K562 (cell line): ENCODE data around the gene PLEKHG4B.

ENCODE experiments used
- MAFF ChIP-seq: IDR thresholded peaks from 2 replicates; pipeline ENCODE4 v1.6.1; 2012; ENCODE audit warnings: low read length, improper control_type of control experiment
- TF ChIP-seq, protein P1 (sequence below): fragments of 450-650 bp; IDR thresholded peaks from 2 replicates; pipeline ENCODE4 v1.6.1; 2017; ENCODE audit warnings: mild to moderate bottlenecking, moderate library complexity
- TF ChIP-seq, protein P2 (sequence below): fragments of 250-450 bp; sonication (Bioruptor Pico); IDR thresholded peaks from 2 replicates; pipeline ENCODE4 v1.8.0; 2021; ENCODE audit warnings: borderline replicate concordance, mild to moderate bottlenecking, moderate library complexity; ENCODE audit not compliant: poor library complexity, severe bottlenecking

DNA sequence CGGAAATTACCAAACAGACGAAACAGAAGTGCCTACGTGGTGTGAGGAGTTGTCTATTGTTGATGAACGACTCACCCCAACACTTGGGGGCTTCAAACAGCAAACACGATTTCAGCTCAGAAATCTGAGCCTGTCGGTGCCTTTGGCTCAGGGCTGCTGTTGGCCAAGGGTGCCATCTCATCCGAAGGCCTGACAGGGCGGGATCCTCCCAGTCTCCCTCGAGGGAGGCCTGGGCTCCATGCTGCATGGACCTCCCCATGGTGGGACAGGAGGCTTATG is 100.7 kb downstream of the PLEKHG4B start:
- TF ChIP-seq, protein P1, sequence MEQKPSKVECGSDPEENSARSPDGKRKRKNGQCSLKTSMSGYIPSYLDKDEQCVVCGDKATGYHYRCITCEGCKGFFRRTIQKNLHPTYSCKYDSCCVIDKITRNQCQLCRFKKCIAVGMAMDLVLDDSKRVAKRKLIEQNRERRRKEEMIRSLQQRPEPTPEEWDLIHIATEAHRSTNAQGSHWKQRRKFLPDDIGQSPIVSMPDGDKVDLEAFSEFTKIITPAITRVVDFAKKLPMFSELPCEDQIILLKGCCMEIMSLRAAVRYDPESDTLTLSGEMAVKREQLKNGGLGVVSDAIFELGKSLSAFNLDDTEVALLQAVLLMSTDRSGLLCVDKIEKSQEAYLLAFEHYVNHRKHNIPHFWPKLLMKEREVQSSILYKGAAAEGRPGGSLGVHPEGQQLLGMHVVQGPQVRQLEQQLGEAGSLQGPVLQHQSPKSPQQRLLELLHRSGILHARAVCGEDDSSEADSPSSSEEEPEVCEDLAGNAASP: no peak
- no peak for TF ChIP-seq MAFF
- TF ChIP-seq, protein P2, sequence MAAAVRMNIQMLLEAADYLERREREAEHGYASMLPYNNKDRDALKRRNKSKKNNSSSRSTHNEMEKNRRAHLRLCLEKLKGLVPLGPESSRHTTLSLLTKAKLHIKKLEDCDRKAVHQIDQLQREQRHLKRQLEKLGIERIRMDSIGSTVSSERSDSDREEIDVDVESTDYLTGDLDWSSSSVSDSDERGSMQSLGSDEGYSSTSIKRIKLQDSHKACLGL (CRISPR knock-in tag): no peak
